IPS DF 6.9 (cell line): ENCODE measurements around the gene DPH7.
A peak's percentile ranks its signal among the peaks of the same experiment; 100 is the strongest.
"Not testable (repeated sequence)": the region's sequence is repeated elsewhere in the genome, so short reads cannot be mapped to it uniquely, and the experiment has no call there.

Source experiments
- DNase-seq: peaks from one replicate; pipeline ENCODE4 v3.0.0-alpha.2; 2013; ENCODE audit warnings: low read depth, low spot score
- H3K27ac ChIP-seq: one replicate; pipeline ENCODE4 v1.5.1; 2013; ENCODE audit warnings: low read length, control low read depth
- H3K27me3 ChIP-seq: 2 replicates; pipeline ENCODE4 v1.6.1; 2013; ENCODE audit warnings: mild to moderate bottlenecking, low read length; ENCODE audit not compliant: control insufficient read depth, insufficient read depth
- H3K36me3 ChIP-seq: 2 replicates; pipeline ENCODE4 v1.6.1; 2013; ENCODE audit warnings: low read length; ENCODE audit not compliant: control insufficient read depth, insufficient read depth
- H3K4me1 ChIP-seq: 2 replicates; pipeline ENCODE4 v1.6.1; 2013; ENCODE audit warnings: low read length; ENCODE audit not compliant: control insufficient read depth, insufficient read depth
- H3K4me3 ChIP-seq: 2 replicates; pipeline ENCODE4 v1.5.1; 2013; ENCODE audit warnings: mild to moderate bottlenecking, low read length
- H3K9me3 ChIP-seq: 2 replicates; pipeline ENCODE4 v1.6.1; 2013; ENCODE audit warnings: low read length, inconsistent platforms; ENCODE audit not compliant: control insufficient read depth, insufficient read depth
- WGBS: extraction: QIAGEN DNeasy Blood & Tissue Kit; methylation state at CpG from one replicate; pipeline ENCODE4 v1.1.7; 2013; ENCODE audit warnings: mixed read lengths, missing lambda C conversion rate; ENCODE audit not compliant: insufficient read length, insufficient coverage; 5-methylcytosine and 5-hydroxymethylcytosine counted together

DPH7 gene

GRCh38 chr9:137534256-137535119, 44.2 kb downstream of the DPH7 start:
- whole genome bisulfite sequencing: no CpG with 5 or more reads among the region's 19 CpGs
- DNase-seq: peak; percentile 31

GRCh38 chr9:137532891-137533468, 45.7 kb downstream of the DPH7 start:
- not testable (repeated sequence) for H3K27ac ChIP-seq, DNase-seq, H3K27me3 ChIP-seq, H3K4me1 ChIP-seq, H3K4me3 ChIP-seq, H3K9me3 ChIP-seq, H3K36me3 ChIP-seq
- WGBS: no CpG with 5 or more reads among the region's 10 CpGs

More at GRCh38 chr9:137534256-137535119, 44.2 kb downstream of the DPH7 start:
- Histone ChIP-seq H3K4me1 (no peaks in the 10 kb centered on the region), H3K36me3 (no peaks in the 10 kb centered on the region), H3K4me3 (no peak overlapping the region), H3K27me3 (no peaks in the 10 kb centered on the region), H3K9me3 (no peaks in the 10 kb centered on the region), H3K27ac (no peak overlapping the region)

- Histone ChIP-seq H3K27ac (no peak overlapping the region), H3K4me3 (no peak overlapping the region), H3K9me3 (no peaks in the 10 kb centered on the region), H3K27me3 (no peaks in the 10 kb centered on the region), H3K36me3 (no peaks in the 10 kb centered on the region), H3K4me1 (no peaks in the 10 kb centered on the region)
- no CpG with 5 or more reads among the region's 17 CpGs for WGBS
- DNase-seq: no peak
Observed at GRCh38 chr9:137531099-137531765, 47.5 kb downstream of the DPH7 start.

- Histone ChIP-seq H3K36me3 (no peaks in the 10 kb centered on the region), H3K4me3 (no peak overlapping the region), H3K27ac (no peak overlapping the region), H3K27me3 (no peaks in the 10 kb centered on the region), H3K9me3 (no peaks in the 10 kb centered on the region), H3K4me1 (no peaks in the 10 kb centered on the region)
- no peak for DNase-seq
- no CpG with 5 or more reads among the region's 5 CpGs for WGBS
Observed at GRCh38 chr9:137530331-137530730, 48.4 kb downstream of the DPH7 start.

- Histone ChIP-seq H3K27ac (no peak overlapping the region), H3K27me3 (no peaks in the 10 kb centered on the region), H3K9me3 (no peaks in the 10 kb centered on the region), H3K4me1 (no peaks in the 10 kb centered on the region; the same call in 1 of the 2 replicates), H3K36me3 (no peaks in the 10 kb centered on the region), H3K4me3 (no peak overlapping the region)
- no peak for DNase-seq
- no CpG with 5 or more reads among the region's 5 CpGs for WGBS
Observed at GRCh38 chr9:137524981-137525317, 53.8 kb downstream of the DPH7 start.

- Histone ChIP-seq H3K4me3 (no peak overlapping the region), H3K27me3 (no peaks in the 10 kb centered on the region), H3K9me3 (no peaks in the 10 kb centered on the region), H3K4me1 (no peaks in the 10 kb centered on the region; the same call in 1 of the 2 replicates), H3K27ac (no peak overlapping the region), H3K36me3 (no peaks in the 10 kb centered on the region)
- no peak for DNase-seq
- no CpG with 5 or more reads among the region's 33 CpGs for WGBS
Observed at GRCh38 chr9:137524161-137524980, 54.4 kb downstream of the DPH7 start.

- Histone ChIP-seq H3K4me1 (no peaks in the 10 kb centered on the region; the same call in 1 of the 2 replicates), H3K36me3 (no peaks in the 10 kb centered on the region), H3K27ac (no peak overlapping the region), H3K9me3 (no peaks in the 10 kb centered on the region), H3K27me3 (no peaks in the 10 kb centered on the region), H3K4me3 (no peak overlapping the region)
- no peak for DNase-seq
- WGBS: no CpG with 5 or more reads among the region's 36 CpGs
Observed at GRCh38 chr9:137522746-137523455, 55.8 kb downstream of the DPH7 start.

GRCh38 chr9:137521405-137521985, 57.2 kb downstream of the DPH7 start:
- H3K27ac ChIP-seq: no peak overlapping the region
- WGBS: no CpG with 5 or more reads among the region's 18 CpGs
- no peak overlapping the region for H3K4me3 ChIP-seq
- no peaks in the 10 kb centered on the region; the same call in 1 of the 2 replicates for H3K4me1 ChIP-seq
- H3K27me3 ChIP-seq: no peaks in the 10 kb centered on the region
- no peaks in the 10 kb centered on the region for H3K36me3 ChIP-seq
- DNase-seq: no peak
- no peaks in the 10 kb centered on the region for H3K9me3 ChIP-seq

GRCh38 chr9:137520614-137521404, 57.9 kb downstream of the DPH7 start:
- Histone ChIP-seq H3K4me1 (no peaks in the 10 kb centered on the region; the same call in 1 of the 2 replicates), H3K4me3 (no peak overlapping the region), H3K9me3 (no peaks in the 10 kb centered on the region), H3K27ac (no peak overlapping the region), H3K36me3 (no peaks in the 10 kb centered on the region), H3K27me3 (no peaks in the 10 kb centered on the region)
- no peak for DNase-seq
- WGBS: no CpG with 5 or more reads among the region's 30 CpGs
